ENCODE measurements around the gene LUZP2.

GRCh38 chr11:24963852-24964251 lies 467.0 kb downstream of the LUZP2 start:
- TF ChIP-seq EP300 (conservative IDR thresholded peaks at IDR 0.05; ENCODE audit: poor library complexity, severe bottlenecking) (no peak), TAF1 (IDR thresholded peaks at IDR 0.05; ENCODE audit: low read depth) (no peak), CTCF (IDR thresholded peaks at IDR 0.05; ENCODE audit: poor library complexity, severe bottlenecking) (no peak), RAD21 (conservative IDR thresholded peaks at IDR 0.05) (no peak), POLR2AphosphoS5 (IDR thresholded peaks at IDR 0.05) (no peak)

Measured in neural cell (in vitro differentiated cells).